Uterus (tissue), 4 donors: ENCODE results near the gene ABCG4. TPM values are rescaled to one million over a fixed set of nuclear protein-coding genes. Genes with fewer than 3 reads are reported as not detected.

Experiments used
- DNase-seq, 2 donors: peaks; one replicate each; pipeline ENCODE4 v3.0.0-alpha.2; 2019 to 2020
- H3K27ac ChIP-seq, 2 donors: fragments of 200-600 bp; sonication (generic); 1 replicate in 1 of 2; 2 replicates in 1 of 2; pipeline ENCODE4 v1.5.1; 2016 to 2018
- H3K27me3 ChIP-seq, 2 donors: fragments of 200-600 bp; sonication (generic); one replicate each; pipeline ENCODE4 v1.5.1; 2018 to 2019; ENCODE audit warnings: control low read depth in 1 of 2
- H3K36me3 ChIP-seq, 2 donors: fragments of 200-600 bp; sonication (generic); one replicate each; pipeline ENCODE4 v1.5.1; 2019; ENCODE audit warnings: control low read depth in 1 of 2
- H3K4me1 ChIP-seq, 2 donors: fragments of 200-600 bp; sonication (generic); one replicate each; pipeline ENCODE4 v1.5.1; 2018 to 2019; ENCODE audit warnings: control low read depth in 1 of 2
- H3K4me3 ChIP-seq, 2 donors: fragments of 200-600 bp; sonication (generic); 1 replicate in 1 of 2; 2 replicates in 1 of 2; pipeline ENCODE4 v1.5.1; 2018 to 2019; ENCODE audit warnings: mild to moderate bottlenecking in 1 of 2
- H3K9me3 ChIP-seq, 2 donors: fragments of 200-600 bp; sonication (generic); one replicate each; pipeline ENCODE4 v1.5.1; 2019; ENCODE audit warnings: control low read depth in 1 of 2
- POLR2A ChIP-seq, 2 donors: fragments of 450-650 bp; IDR thresholded peaks; one replicate each; pipeline ENCODE4 v1.6.1; 2016; ENCODE audit warnings: antibody characterized with exemption in 2 of 2, mild to moderate bottlenecking in 1 of 2, moderate library complexity in 1 of 2
- intact Hi-C: fragments of 100-400 bp; cut with DNase I; formaldehyde crosslinking; loops from one replicate; pipeline ENCODE4 v1.15.1; 2023; ENCODE audit warnings: low total_unique reads
- total RNA-seq, 4 donors: library from RNA; depleted of rRNA in 3 of 4; stranded (reverse); fragments of >200 nt in 3 of 4; gene quantifications; one replicate each; pipeline versions ENCODE4 v1.1.0 to v1.2.4, GENCODE V29; 2014 to 2023
- TF ChIP-seq, protein P1 (sequence below), 4 experiments: fragments of 200-600 bp in 2 of 4; fragments of 450-650 bp in 2 of 4; sonication (generic) in 2 of 4; IDR thresholded peaks; one replicate each; pipeline ENCODE4 v1.5.1; 2016 to 2019; ENCODE audit warnings: antibody characterized with exemption in 4 of 4, mild to moderate bottlenecking in 2 of 4, moderate library complexity in 1 of 4
- donor health status: DM: yes; HTN: yes; CAD: no.

The ABCG4 gene
- total RNA-seq, 4 donors from 2014 or later: 0.55 to 2.7 TPM; not detected in 2

DNA sequence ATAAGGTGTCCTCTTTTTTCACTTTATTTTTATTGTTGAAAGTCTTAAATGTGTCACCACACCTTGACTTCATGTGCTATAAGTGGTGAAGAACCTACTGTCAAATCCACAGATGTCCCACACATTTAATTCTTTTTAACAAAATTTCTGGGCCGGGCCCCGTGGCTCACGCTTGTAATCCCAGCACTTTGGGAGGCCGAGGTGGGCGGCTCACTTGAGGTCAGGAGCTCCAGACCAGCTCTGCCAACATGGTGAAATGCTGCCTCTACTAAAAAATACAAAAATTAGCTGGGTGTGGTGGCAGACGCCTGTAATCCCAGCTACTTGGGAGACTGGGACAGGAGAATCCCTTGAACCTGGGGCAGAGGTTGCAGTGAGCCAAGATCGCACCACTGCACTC, 60.3 kb downstream of the ABCG4 start:
- peaks cover 0 to 5% of the 10 kb centered on the region in 2 donors for H3K4me1 ChIP-seq
- no peak for DNase-seq

DNA sequence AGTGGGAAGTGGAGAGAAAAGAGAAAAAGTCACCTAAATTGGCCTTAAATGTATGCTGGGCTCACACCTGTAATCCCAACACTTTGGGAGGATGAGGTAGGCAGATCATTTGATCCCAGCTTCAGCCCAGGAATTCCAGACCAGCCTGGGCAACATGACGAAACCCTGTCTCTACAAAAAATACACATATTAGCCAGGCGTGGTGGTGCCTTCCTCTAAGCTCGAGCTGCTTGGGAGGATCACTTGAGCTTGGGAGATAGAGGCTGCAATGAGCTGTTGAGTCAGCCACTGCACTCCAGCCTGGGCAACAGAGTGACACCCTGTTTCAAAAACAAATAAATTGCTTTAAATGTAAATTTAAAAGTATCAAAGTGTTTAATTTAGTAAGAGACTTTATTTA, 61.2 kb downstream of the ABCG4 start:
- no peak overlapping the region for H3K27ac ChIP-seq
- intact Hi-C loops: no loop called here

More for the DNA sequence above, 60.3 kb downstream of the ABCG4 start:
- Histone ChIP-seq H3K9me3 (no peaks in the 10 kb centered on the region), H3K36me3 (no peaks in the 10 kb centered on the region), H3K27ac (no peak overlapping the region), H3K4me3 (no peak overlapping the region), H3K27me3 (no peaks in the 10 kb centered on the region)
- TF ChIP-seq, protein P1, sequence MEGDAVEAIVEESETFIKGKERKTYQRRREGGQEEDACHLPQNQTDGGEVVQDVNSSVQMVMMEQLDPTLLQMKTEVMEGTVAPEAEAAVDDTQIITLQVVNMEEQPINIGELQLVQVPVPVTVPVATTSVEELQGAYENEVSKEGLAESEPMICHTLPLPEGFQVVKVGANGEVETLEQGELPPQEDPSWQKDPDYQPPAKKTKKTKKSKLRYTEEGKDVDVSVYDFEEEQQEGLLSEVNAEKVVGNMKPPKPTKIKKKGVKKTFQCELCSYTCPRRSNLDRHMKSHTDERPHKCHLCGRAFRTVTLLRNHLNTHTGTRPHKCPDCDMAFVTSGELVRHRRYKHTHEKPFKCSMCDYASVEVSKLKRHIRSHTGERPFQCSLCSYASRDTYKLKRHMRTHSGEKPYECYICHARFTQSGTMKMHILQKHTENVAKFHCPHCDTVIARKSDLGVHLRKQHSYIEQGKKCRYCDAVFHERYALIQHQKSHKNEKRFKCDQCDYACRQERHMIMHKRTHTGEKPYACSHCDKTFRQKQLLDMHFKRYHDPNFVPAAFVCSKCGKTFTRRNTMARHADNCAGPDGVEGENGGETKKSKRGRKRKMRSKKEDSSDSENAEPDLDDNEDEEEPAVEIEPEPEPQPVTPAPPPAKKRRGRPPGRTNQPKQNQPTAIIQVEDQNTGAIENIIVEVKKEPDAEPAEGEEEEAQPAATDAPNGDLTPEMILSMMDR (IDR thresholded peaks at IDR 0.05): no peak
- TF ChIP-seq POLR2A (IDR thresholded peaks at IDR 0.05): no peak
- intact Hi-C loops: loop anchor here (5.0 kb wide), 1 partner anchor 113 kb away; no protein-coding TSS in a partner anchor

More for the DNA sequence above, 61.2 kb downstream of the ABCG4 start:
- no peaks in the 10 kb centered on the region for H3K36me3 ChIP-seq
- no peaks in the 10 kb centered on the region for H3K27me3 ChIP-seq
- no peaks in the 10 kb centered on the region for H3K9me3 ChIP-seq
- no peak for TF ChIP-seq POLR2A (IDR thresholded peaks at IDR 0.05)
- TF ChIP-seq, protein P1 (IDR thresholded peaks at IDR 0.05): no peak
- DNase-seq: no peak
- no peak overlapping the region for H3K4me3 ChIP-seq
- peaks cover 0 to 5% of the 10 kb centered on the region in 2 donors for H3K4me1 ChIP-seq

Other genes with a start within 250 kb of the ABCG4 start
- gene BCL9L, start 223.1 kb upstream of the ABCG4 start, total RNA-seq: 100 to 1,000 TPM in 1 of 4 donors, 10 to 100 TPM in 1, 1 to 10 TPM in 2; 2.9 to 157 (median 13.7) TPM
- gene UPK2, start 192.8 kb upstream of the ABCG4 start, total RNA-seq: not detected
- gene FOXR1, start 177.3 kb upstream of the ABCG4 start, total RNA-seq: not detected
- gene CENATAC, start 150.9 kb upstream of the ABCG4 start, total RNA-seq: 10 to 100 TPM; 19.5 to 88.2 (median 49.7) TPM
- 1,000 to 10,000 TPM; 1,075 to 3,325 (median 1,649) TPM for gene RPS25, start 130.7 kb upstream of the ABCG4 start, total RNA-seq
- gene TRAPPC4, start 130.3 kb upstream of the ABCG4 start, total RNA-seq: 10 to 100 TPM in 2 of 4 donors, 1 to 10 TPM in 2; 8.2 to 55.4 (median 28.6) TPM
- 10 to 100 TPM in 2 of 4 donors, 1 to 10 TPM in 2; 7.4 to 18.1 (median 11.9) TPM for gene SLC37A4, start 118.2 kb upstream of the ABCG4 start, total RNA-seq
- 10 to 100 TPM; 10.8 to 91.4 (median 61.2) TPM for gene HYOU1, start 91.8 kb upstream of the ABCG4 start, total RNA-seq
- 10 to 100 TPM; 25.6 to 86.6 (median 36.3) TPM for gene VPS11, start 81.2 kb upstream of the ABCG4 start, total RNA-seq
- gene HMBS, start 64.2 kb upstream of the ABCG4 start, total RNA-seq: 10 to 100 TPM in 3 of 4 donors, 1 to 10 TPM in 1; 9.5 to 19.9 (median 15.3) TPM
- 10 to 100 TPM in 2 of 4 donors, 1 to 10 TPM in 2; 2.8 to 30.6 (median 16.9) TPM for gene DPAGT1, start 47.2 kb upstream of the ABCG4 start, total RNA-seq
- 10 to 100 TPM in 1 of 4 donors, 1 to 10 TPM in 3; 1.8 to 14.3 (median 2.7) TPM for gene C2CD2L, start 41.7 kb upstream of the ABCG4 start, total RNA-seq
- gene HINFP, start 27.5 kb upstream of the ABCG4 start, total RNA-seq: 10 to 100 TPM; 13.5 to 27.6 (median 15.4) TPM
- 10 to 100 TPM in 3 of 4 donors, 1 to 10 TPM in 1; 5.1 to 23.5 (median 16.8) TPM for gene NLRX1, start 19.7 kb downstream of the ABCG4 start, total RNA-seq
- under 1 TPM in 2 of 4 donors, not detected in 2; under 0.01 to 0.41 TPM for gene NHERF4, start 36.4 kb downstream of the ABCG4 start, total RNA-seq
- gene CBL, start 57.3 kb downstream of the ABCG4 start, total RNA-seq: 10 to 100 TPM in 3 of 4 donors, 1 to 10 TPM in 1; 10.0 to 39.9 (median 13.0) TPM
- gene MCAM, start 168.1 kb downstream of the ABCG4 start, total RNA-seq: 100 to 1,000 TPM; 228 to 564 (median 354) TPM
- gene RNF26, start 185.5 kb downstream of the ABCG4 start, total RNA-seq: 10 to 100 TPM in 1 of 4 donors, 1 to 10 TPM in 3; 3.3 to 23.1 (median 6.8) TPM
- gene C1QTNF5, start 191.8 kb downstream of the ABCG4 start, total RNA-seq: 10 to 100 TPM in 3 of 4 donors, 1 to 10 TPM in 1; 6.5 to 40.2 (median 35.7) TPM
- gene MFRP, start 197.7 kb downstream of the ABCG4 start, total RNA-seq: under 1 TPM in 2 of 4 donors, not detected in 2; 0.07 to 0.26 TPM
- gene USP2, start 232.6 kb downstream of the ABCG4 start, total RNA-seq: 10 to 100 TPM in 1 of 4 donors, 1 to 10 TPM in 1, under 1 TPM in 1, not detected in 1; 0.29 to 28.2 (median 2.1) TPM